Upper lobe of right lung (tissue), 1 donor: ENCODE data around the gene CASK. TPM values are rescaled to one million over a fixed set of nuclear protein-coding genes. Genes with fewer than 3 reads are reported as not detected.

Source experiments
- ATAC-seq: fragments of 200-7000 bp; cut with Tn5 transposase; one replicate; pipeline ENCODE4 v1.9.1; 2020; ENCODE audit warnings: mild to moderate bottlenecking, moderate library complexity
- DNase-seq: peaks from one replicate; pipeline ENCODE4 v3.0.0-alpha.2; 2020
- H3K27ac ChIP-seq: fragments of 200-600 bp; one replicate; pipeline ENCODE4 v1.8.0; 2022
- H3K27me3 ChIP-seq: fragments of 200-600 bp; one replicate; pipeline ENCODE4 v1.8.0; 2022; ENCODE audit warnings: mild to moderate bottlenecking
- H3K36me3 ChIP-seq: fragments of 200-600 bp; one replicate; pipeline ENCODE4 v1.8.0; 2022
- H3K4me1 ChIP-seq: fragments of 200-600 bp; one replicate; pipeline ENCODE4 v1.8.0; 2022
- H3K4me3 ChIP-seq: fragments of 200-600 bp; one replicate; pipeline ENCODE4 v1.8.0; 2022; ENCODE audit warnings: mild to moderate bottlenecking
- H3K9me3 ChIP-seq: fragments of 200-600 bp; one replicate; pipeline ENCODE4 v1.8.0; 2022
- intact Hi-C: fragments of 100-400 bp; cut with DNase I; formaldehyde crosslinking; loops from one replicate; pipeline ENCODE4 v1.11.0; 2022
- total RNA-seq: library from RNA; stranded (reverse); fragmentation: NEBNext Ultra II Directional; extraction: Animal tissue kit (Norgen Biotek cat#: 25700); gene quantifications from one replicate; pipeline ENCODE4 v1.2.1, GENCODE V29; 2021
- TF ChIP-seq, protein P1 (sequence below): fragments of 200-600 bp; IDR thresholded peaks from one replicate; pipeline ENCODE4 v1.8.0; 2022; ENCODE audit warnings: antibody characterized with exemption
- donor health status: DM: no; HTN: yes; CAD: no; lungs with severe emphysema.

Gene CASK
- total RNA-seq, 1 donor from 2014 or later: 60.4 TPM

- TF ChIP-seq, protein P1, sequence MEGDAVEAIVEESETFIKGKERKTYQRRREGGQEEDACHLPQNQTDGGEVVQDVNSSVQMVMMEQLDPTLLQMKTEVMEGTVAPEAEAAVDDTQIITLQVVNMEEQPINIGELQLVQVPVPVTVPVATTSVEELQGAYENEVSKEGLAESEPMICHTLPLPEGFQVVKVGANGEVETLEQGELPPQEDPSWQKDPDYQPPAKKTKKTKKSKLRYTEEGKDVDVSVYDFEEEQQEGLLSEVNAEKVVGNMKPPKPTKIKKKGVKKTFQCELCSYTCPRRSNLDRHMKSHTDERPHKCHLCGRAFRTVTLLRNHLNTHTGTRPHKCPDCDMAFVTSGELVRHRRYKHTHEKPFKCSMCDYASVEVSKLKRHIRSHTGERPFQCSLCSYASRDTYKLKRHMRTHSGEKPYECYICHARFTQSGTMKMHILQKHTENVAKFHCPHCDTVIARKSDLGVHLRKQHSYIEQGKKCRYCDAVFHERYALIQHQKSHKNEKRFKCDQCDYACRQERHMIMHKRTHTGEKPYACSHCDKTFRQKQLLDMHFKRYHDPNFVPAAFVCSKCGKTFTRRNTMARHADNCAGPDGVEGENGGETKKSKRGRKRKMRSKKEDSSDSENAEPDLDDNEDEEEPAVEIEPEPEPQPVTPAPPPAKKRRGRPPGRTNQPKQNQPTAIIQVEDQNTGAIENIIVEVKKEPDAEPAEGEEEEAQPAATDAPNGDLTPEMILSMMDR: no peak
- Histone ChIP-seq H3K36me3 (no peaks in the 10 kb centered on the region), H3K27me3 (no peaks in the 10 kb centered on the region), H3K9me3 (no peaks in the 10 kb centered on the region), H3K27ac (no peak overlapping the region), H3K4me3 (no peak overlapping the region), H3K4me1 (no peaks in the 10 kb centered on the region)
- intact Hi-C loops: no loop called here
- ATAC-seq: no peak
- DNase-seq: no peak
These were observed 423.4 kb downstream of the CASK start for GRCh38 chrX:41499984-41500383.

DNA sequence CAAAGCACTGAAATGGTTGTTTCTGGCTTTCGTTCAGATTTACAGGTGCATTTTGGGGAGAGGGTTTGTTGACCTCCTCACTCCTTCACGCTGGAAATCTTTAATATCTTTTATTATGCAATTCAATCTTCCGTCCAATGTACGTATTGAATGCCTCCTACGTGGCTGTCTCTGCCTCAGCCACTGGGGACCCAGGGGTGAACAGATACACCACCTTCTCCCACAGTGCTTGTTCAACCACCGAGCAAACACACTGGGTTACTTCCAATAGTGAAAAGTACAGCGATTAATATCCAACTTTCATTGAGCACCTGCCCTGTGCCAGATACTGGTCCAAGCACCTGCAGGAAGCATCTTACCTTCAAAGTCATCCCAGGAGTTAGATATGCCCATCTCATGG is 424.2 kb downstream of the CASK start:
- no peak overlapping the region for H3K4me3 ChIP-seq
- no peaks in the 10 kb centered on the region for H3K27me3 ChIP-seq
- H3K36me3 ChIP-seq: no peaks in the 10 kb centered on the region
- intact Hi-C loops: no loop called here
- TF ChIP-seq, protein P1: no peak
- no peak overlapping the region for H3K27ac ChIP-seq
- H3K9me3 ChIP-seq: no peaks in the 10 kb centered on the region
- DNase-seq (no peak), ATAC-seq (no peak)
- H3K4me1 ChIP-seq: no peaks in the 10 kb centered on the region

DNA sequence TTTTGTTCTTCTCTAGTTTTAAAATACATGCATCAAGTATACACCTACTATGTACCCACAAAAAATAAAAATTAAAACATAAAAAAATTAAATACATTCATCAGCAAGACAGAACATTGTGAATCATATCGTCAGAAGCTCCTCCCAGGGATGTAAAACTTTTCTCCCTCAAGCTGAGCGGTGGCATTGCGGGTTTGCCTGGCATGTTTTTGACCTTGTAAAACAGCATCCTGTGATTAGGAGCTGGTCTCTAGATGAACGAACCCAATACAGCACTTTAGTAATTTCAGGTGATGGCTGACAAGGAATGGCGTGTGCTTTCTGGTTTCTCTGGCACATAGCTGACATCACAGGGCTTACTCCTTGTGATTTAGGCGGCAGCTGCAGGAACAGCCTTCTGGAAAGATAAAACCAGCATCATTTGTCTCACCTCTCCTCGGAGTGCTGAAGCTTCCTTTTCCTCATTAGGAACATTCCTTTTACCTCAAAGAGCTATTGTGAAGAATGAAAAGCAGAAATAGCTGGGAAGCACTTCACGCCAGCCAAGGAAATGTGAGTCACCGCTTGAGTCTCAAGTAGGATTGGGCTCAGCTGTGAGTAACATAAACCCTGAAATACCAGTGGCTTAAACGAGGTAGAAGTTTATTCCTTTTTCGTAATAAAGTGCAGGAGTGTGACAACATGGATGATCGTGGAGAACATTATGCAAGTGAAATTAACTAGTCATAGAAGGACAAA is 431.9 kb downstream of the CASK start:
- intact Hi-C loops: no loop called here
- DNase-seq: no peak
- Histone ChIP-seq H3K36me3 (no peaks in the 10 kb centered on the region), H3K4me3 (no peak overlapping the region), H3K27me3 (no peaks in the 10 kb centered on the region), H3K9me3 (no peaks in the 10 kb centered on the region), H3K4me1 (no peaks in the 10 kb centered on the region), H3K27ac (no peak overlapping the region)
- TF ChIP-seq, protein P1: no peak
- ATAC-seq: peak; percentile 84

GRCh38 chrX:41490446-41490845 is 432.9 kb downstream of the CASK start:
- Histone ChIP-seq H3K4me1 (no peaks in the 10 kb centered on the region), H3K36me3 (no peaks in the 10 kb centered on the region), H3K27ac (no peak overlapping the region), H3K27me3 (no peaks in the 10 kb centered on the region), H3K9me3 (no peaks in the 10 kb centered on the region), H3K4me3 (no peak overlapping the region)
- TF ChIP-seq, protein P1: no peak
- intact Hi-C loops: no loop called here
- DNase-seq (no peak), ATAC-seq (no peak)

DNA sequence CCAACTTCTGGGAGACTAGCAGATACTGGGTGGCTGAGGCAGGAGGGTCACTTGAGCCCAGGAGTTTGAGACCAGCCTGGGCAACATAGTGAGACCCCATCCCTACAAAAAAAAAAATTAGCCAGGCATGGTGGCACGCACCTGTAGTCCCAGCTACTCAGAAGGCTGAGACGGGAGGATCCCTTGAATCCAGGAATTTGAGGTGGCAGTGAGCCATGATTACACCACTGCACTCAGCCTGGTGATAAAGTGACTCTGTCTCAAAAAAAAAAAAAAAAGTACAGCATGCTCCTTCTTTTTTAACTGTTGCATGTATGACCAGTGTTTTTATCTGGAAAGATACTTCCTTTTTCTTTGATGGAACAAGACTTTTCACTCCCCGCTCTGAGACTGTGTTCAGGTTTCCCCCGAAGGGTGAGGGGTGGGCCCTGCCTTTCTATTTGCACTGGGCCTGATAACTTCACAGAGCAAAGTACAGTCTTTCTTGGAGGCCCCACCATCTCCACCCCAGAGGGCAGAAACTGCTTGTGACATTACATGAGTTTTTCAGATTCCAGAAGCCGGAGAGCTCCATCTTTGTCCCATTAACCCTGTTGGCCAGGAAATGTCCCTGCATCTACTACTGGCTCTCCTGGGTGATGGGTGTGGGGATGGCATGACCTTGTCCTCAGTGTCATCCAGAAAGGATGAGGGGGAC is 441.1 kb downstream of the CASK start:
- DNase-seq: no peak
- no peak for ATAC-seq

More for the DNA sequence above, 441.1 kb downstream of the CASK start:
- H3K4me1 ChIP-seq: no peaks in the 10 kb centered on the region
- H3K27ac ChIP-seq: no peak overlapping the region
- no peaks in the 10 kb centered on the region for H3K9me3 ChIP-seq
- intact Hi-C loops: no loop called here
- no peaks in the 10 kb centered on the region for H3K27me3 ChIP-seq
- TF ChIP-seq, protein P1: no peak
- H3K36me3 ChIP-seq: no peaks in the 10 kb centered on the region
- no peak overlapping the region for H3K4me3 ChIP-seq
